Mucosa of descending colon (tissue), 3 donors: Measurements from ENCODE around the gene CCL16. TPM values are rescaled to one million over a fixed set of nuclear protein-coding genes. Genes with fewer than 3 reads are reported as not detected.
A peak's percentile ranks its signal among the peaks of the same experiment; 100 is the strongest.
"Not testable (repeated sequence)": the region's sequence is repeated elsewhere in the genome, so short reads cannot be mapped to it uniquely, and the experiment has no call there.

Source experiments
- ATAC-seq: fragments of 200-7000 bp; cut with Tn5 transposase; one replicate; pipeline ENCODE4 v1.9.1; 2020; ENCODE audit warnings: mild to moderate bottlenecking, moderate library complexity
- DNase-seq, 3 donors: peaks; one replicate each; pipeline ENCODE4 v3.0.0-alpha.2; 2020
- H3K36me3 ChIP-seq: fragments of 200-600 bp; one replicate; pipeline ENCODE4 v1.8.0; 2021; ENCODE audit warnings: low read depth, mild to moderate bottlenecking
- H3K4me1 ChIP-seq: fragments of 200-600 bp; one replicate; pipeline ENCODE4 v1.8.0; 2021; ENCODE audit warnings: low read depth, mild to moderate bottlenecking
- H3K4me3 ChIP-seq: fragments of 200-600 bp; one replicate; pipeline ENCODE4 v1.8.0; 2021; ENCODE audit warnings: mild to moderate bottlenecking
- H3K9me3 ChIP-seq: fragments of 200-600 bp; one replicate; pipeline ENCODE4 v1.8.0; 2021; ENCODE audit warnings: mild to moderate bottlenecking
- CTCF ChIP-seq: fragments of 200-600 bp; IDR thresholded peaks from one replicate; pipeline ENCODE4 v1.8.0; 2022; ENCODE audit warnings: antibody characterized with exemption, mild to moderate bottlenecking
- intact Hi-C, 2 donors: fragments of 100-400 bp; cut with DNase I in 1 of 2; cut with micrococcal nuclease in 1 of 2; formaldehyde crosslinking; loops; one replicate each; pipeline versions ENCODE4 v1.11.0 to v1.11.1; 2022; cut with DNase I, micrococcal nuclease
- total RNA-seq, 3 donors: library from RNA; stranded (reverse); fragmentation: NEBNext Ultra II Directional in 2 of 3; extraction: Animal tissue kit (Norgen Biotek cat#: 25700) in 2 of 3; gene quantifications; one replicate each; pipeline versions ENCODE4 v1.2.1 to v1.2.4, GENCODE V29; 2021 to 2023
- donor health status: DM: no; HTN: no; CAD: no; lungs with moderate emphysema.
- donor health status: DM: no; HTN: no; CAD: no.
- donor health status: DM: no; HTN: yes; CAD: no.

Gene CCL16
- total RNA-seq, 3 donors from 2014 or later = 0.20 to 0.44 TPM; not detected in 1

- DNase-seq (peak in 2 of 3 donors; percentile 65 to 71), ATAC-seq (peak; percentile 84)
- intact Hi-C loops = no loop called here
- peak; percentile 68 for TF ChIP-seq CTCF
- H3K4me1 ChIP-seq = no peaks in the 10 kb centered on the region
- H3K36me3 ChIP-seq = no peaks in the 10 kb centered on the region
- H3K4me3 ChIP-seq = no peak overlapping the region
- H3K9me3 ChIP-seq = no peaks in the 10 kb centered on the region
These were observed 34.1 kb downstream of the CCL16 start for GRCh38 chr17:35947156-35947585.

GRCh38 chr17:35944151-35944550, 37.1 kb downstream of the CCL16 start:
- Histone ChIP-seq H3K4me1 (no peaks in the 10 kb centered on the region), H3K9me3 (no peaks in the 10 kb centered on the region), H3K4me3 (no peak overlapping the region), H3K36me3 (no peaks in the 10 kb centered on the region)
- DNase-seq = no peak
- intact Hi-C loops = no loop called here
- TF ChIP-seq CTCF = no peak
- ATAC-seq = no peak

DNA sequence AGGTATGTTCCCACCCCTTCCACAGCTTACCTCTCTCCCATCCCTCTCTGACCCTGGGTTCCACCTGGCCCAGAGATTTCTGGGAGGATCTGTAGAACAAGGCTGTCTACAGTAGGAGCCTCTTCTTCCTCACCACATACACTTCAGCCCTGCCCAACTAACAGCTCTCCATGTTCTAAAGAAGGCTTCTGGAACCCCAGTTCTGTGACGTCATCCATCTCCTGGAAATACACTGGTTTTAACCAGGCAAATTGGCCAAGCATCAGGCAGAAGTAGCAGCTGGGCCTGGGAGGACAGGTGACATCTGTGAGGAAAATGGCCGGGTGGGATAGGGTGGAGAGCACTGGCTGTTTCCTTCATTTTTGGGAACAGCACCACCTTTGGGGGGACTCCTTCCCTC, 37.8 kb downstream of the CCL16 start, which contains the start of gene LYZL6:
Gene LYZL6 (minus strand): TSS at position 177 of the 400 bp plus-strand sequence. CDS start 4,357 bp downstream, outside the sequence.
- Histone ChIP-seq H3K36me3 (no peaks in the 10 kb centered on the region), H3K9me3 (no peaks in the 10 kb centered on the region), H3K4me1 (no peaks in the 10 kb centered on the region), H3K4me3 (no peak within 1 kb of the TSS)
- no peak for TF ChIP-seq CTCF
- intact Hi-C loops = no loop called here
- ATAC-seq = no peak
- no peak for DNase-seq

DNA sequence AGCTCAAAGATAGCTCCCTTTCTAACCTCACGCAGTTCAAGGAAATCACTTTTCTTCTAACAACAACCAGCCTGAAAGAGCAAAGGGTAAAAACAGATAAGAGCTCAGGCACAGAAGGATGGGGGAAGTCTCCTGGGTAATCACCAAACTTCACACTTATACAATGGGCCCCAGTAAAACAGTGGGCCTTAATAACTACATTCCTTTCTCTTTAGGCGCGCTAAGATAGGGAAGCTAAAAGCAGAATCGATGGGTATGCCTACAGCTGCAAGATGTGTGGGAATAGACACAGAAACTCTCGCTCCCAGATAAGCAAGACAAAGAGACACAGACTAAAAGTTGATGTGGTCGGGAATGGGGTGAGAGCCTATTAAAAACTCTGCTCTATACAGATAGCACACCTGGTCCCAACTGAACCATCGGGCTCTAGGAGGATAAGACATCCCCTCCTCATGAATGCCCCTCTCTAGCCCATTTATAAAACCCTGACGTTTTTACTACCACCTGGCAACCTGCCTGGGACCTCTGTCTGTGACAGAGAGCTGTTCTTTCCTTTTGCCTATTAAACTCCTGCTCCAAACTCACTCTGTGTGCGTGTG, 38.6 kb downstream of the CCL16 start:
- H3K4me1 ChIP-seq = no peaks in the 10 kb centered on the region
- TF ChIP-seq CTCF = no peak
- no peak overlapping the region for H3K4me3 ChIP-seq
- ATAC-seq (peak; percentile 66), DNase-seq (peak in 1 of 3 donors; percentile 53)
- H3K9me3 ChIP-seq = no peaks in the 10 kb centered on the region
- intact Hi-C loops = no loop called here
- no peaks in the 10 kb centered on the region for H3K36me3 ChIP-seq

- H3K9me3 ChIP-seq, H3K4me3 ChIP-seq, H3K4me1 ChIP-seq, ATAC-seq, H3K36me3 ChIP-seq, DNase-seq, intact Hi-C loops: not testable (repeated sequence)
These were observed 42.8 kb downstream of the CCL16 start for GRCh38 chr17:35938492-35938891.

- ATAC-seq = no peak
- no peaks in the 10 kb centered on the region for H3K36me3 ChIP-seq
- TF ChIP-seq CTCF = no peak
- DNase-seq = no peak
- intact Hi-C loops = no loop called here
- H3K9me3 ChIP-seq = no peaks in the 10 kb centered on the region
- no peak overlapping the region for H3K4me3 ChIP-seq
- no peaks in the 10 kb centered on the region for H3K4me1 ChIP-seq
These were observed 45.2 kb downstream of the CCL16 start for GRCh38 chr17:35936063-35936462.
